Body of pancreas (tissue), 4 donors: ENCODE measurements around the gene NCOA1. TPM values are rescaled to one million over a fixed set of nuclear protein-coding genes. Genes with fewer than 3 reads are reported as not detected.

Source experiments
- ATAC-seq: fragments of 150-250 bp; one replicate; pipeline ENCODE4 v1.9.1; 2016
- DNase-seq, 4 donors: peaks; one replicate each; pipeline ENCODE4 v3.0.0-alpha.2; 2019
- H3K27ac ChIP-seq, 4 donors: fragments of 200-600 bp; sonication (generic); 1 replicate in 3 of 4; 2 replicates in 1 of 4; pipeline versions ENCODE4 v1.5.1 to v1.6.1; 2016 to 2019; ENCODE audit warnings: mild to moderate bottlenecking in 1 of 4, mixed read lengths in 1 of 4, moderate library complexity in 1 of 4
- H3K27me3 ChIP-seq, 2 donors: fragments of 200-600 bp; sonication (generic); one replicate each; pipeline ENCODE4 v1.6.0; 2016; ENCODE audit warnings: mild to moderate bottlenecking in 1 of 2
- H3K36me3 ChIP-seq, 2 donors: fragments of 200-600 bp; sonication (generic); replicated peaks in 1 of 2; 2 replicates each; pipeline ENCODE4 v1.5.1; 2016; ENCODE audit warnings: low read depth in 2 of 2; ENCODE audit not compliant: insufficient read depth in 1 of 2
- H3K4me1 ChIP-seq: fragments of 200-600 bp; sonication (generic); one replicate; pipeline ENCODE4 v1.6.0; 2016
- H3K4me3 ChIP-seq, 2 donors: fragments of 200-600 bp; sonication (generic); 1 replicate in 1 of 2; 2 replicates in 1 of 2; pipeline ENCODE4 v1.5.1; 2016 to 2019
- H3K9me3 ChIP-seq, 3 donors: fragments of 200-600 bp; sonication (generic); 1 replicate in 2 of 3; 2 replicates in 1 of 3; pipeline ENCODE4 v1.5.1; 2016
- POLR2A ChIP-seq, 3 donors: fragments of 450-650 bp; IDR thresholded peaks; one replicate each; pipeline ENCODE4 v1.6.1; 2016; ENCODE audit warnings: antibody characterized with exemption in 3 of 3, mild to moderate bottlenecking in 2 of 3
- WGBS, 2 donors: methylation state at CpG; one replicate each; pipeline ENCODE4 v1.1.5; 2017; 5-methylcytosine and 5-hydroxymethylcytosine counted together
- intact Hi-C: fragments of 100-400 bp; cut with DNase I; formaldehyde crosslinking; loops from one replicate; pipeline ENCODE4 v1.15.1; 2023
- total RNA-seq, 2 donors: library from RNA; depleted of rRNA; stranded (reverse); fragments of >200 nt; gene quantifications; one replicate each; pipeline ENCODE4 v1.1.0, GENCODE V29; 2016
- TF ChIP-seq, protein P1 (sequence below), 7 experiments: fragments of 450-650 bp in 4 of 7; fragments of 200-600 bp in 3 of 7; sonication (generic) in 3 of 7; IDR thresholded peaks; one replicate each; pipeline ENCODE4 v1.5.1; 2016 to 2019; ENCODE audit warnings: antibody characterized with exemption in 7 of 7

NCOA1 gene
- total RNA-seq, 2 donors from 2014 or later = 22.1 to 38.7 TPM

DNA sequence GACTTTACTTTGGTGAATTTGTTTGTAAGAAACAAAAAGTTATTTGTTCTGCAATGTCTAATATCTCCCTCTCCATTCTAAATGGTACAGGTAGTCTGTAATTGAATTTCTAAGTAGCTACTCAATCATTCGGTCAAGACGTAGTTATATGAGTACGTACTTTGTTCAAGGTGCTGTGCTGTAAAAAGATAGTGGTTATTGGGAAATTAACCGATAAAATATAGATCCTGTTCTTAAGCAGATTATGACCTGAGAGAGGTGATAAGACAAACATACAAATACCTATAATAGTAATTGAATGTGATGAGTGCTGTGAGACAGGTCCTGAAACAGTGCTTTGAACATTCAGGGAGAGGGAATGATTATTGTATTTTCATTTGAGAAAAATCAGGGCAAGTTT lies 7.1 kb downstream of the NCOA1 start:
- Histone ChIP-seq H3K27ac (no peak overlapping the region), H3K9me3 (no peaks in the 10 kb centered on the region), H3K4me3 (no peak overlapping the region), H3K36me3 (no peaks in the 10 kb centered on the region), H3K27me3 (no peaks in the 10 kb centered on the region), H3K4me1 (peaks cover 54% of the 10 kb centered on the region)
- DNase-seq (no peak), ATAC-seq (no peak)
- intact Hi-C loops = no loop called here
- WGBS, 2 donors = 25 to 28% methylated on average over 4 of the region's 4 CpGs
- no peak for TF ChIP-seq POLR2A (IDR thresholded peaks at IDR 0.05)

DNA sequence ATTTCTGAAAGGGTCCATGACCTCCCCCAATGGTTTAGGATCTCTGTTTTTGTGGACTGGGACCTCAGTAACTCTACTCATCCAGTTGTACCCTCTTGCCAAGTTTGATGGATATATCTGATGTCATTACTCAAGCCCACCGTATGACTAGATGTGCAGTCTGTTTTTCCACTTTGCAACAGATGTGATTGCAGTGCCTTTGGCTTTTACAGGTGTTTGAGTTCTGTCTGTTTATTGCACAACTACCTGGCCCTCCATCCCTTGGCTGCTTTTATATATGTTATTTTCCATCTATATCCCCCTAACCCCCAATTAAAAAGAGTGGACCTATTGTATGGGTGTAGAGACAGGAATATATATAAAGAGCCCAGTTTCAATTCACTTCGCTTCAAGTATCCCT lies 10.8 kb downstream of the NCOA1 start:
- peaks cover 30% of the 10 kb centered on the region for H3K4me1 ChIP-seq
- TF ChIP-seq POLR2A (IDR thresholded peaks at IDR 0.05) = no peak
- TF ChIP-seq, protein P1, sequence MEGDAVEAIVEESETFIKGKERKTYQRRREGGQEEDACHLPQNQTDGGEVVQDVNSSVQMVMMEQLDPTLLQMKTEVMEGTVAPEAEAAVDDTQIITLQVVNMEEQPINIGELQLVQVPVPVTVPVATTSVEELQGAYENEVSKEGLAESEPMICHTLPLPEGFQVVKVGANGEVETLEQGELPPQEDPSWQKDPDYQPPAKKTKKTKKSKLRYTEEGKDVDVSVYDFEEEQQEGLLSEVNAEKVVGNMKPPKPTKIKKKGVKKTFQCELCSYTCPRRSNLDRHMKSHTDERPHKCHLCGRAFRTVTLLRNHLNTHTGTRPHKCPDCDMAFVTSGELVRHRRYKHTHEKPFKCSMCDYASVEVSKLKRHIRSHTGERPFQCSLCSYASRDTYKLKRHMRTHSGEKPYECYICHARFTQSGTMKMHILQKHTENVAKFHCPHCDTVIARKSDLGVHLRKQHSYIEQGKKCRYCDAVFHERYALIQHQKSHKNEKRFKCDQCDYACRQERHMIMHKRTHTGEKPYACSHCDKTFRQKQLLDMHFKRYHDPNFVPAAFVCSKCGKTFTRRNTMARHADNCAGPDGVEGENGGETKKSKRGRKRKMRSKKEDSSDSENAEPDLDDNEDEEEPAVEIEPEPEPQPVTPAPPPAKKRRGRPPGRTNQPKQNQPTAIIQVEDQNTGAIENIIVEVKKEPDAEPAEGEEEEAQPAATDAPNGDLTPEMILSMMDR (IDR thresholded peaks at IDR 0.05) = no peak
- no peaks in the 10 kb centered on the region for H3K9me3 ChIP-seq
- intact Hi-C loops = no loop called here
- H3K27me3 ChIP-seq = no peaks in the 10 kb centered on the region
- no peak for ATAC-seq
- WGBS, 2 donors = 58 to 61% methylated on average over 2 of the region's 2 CpGs
- no peak for DNase-seq
- H3K27ac ChIP-seq = no peak overlapping the region
- H3K36me3 ChIP-seq = no peaks in the 10 kb centered on the region
- H3K4me3 ChIP-seq = no peak overlapping the region

DNA sequence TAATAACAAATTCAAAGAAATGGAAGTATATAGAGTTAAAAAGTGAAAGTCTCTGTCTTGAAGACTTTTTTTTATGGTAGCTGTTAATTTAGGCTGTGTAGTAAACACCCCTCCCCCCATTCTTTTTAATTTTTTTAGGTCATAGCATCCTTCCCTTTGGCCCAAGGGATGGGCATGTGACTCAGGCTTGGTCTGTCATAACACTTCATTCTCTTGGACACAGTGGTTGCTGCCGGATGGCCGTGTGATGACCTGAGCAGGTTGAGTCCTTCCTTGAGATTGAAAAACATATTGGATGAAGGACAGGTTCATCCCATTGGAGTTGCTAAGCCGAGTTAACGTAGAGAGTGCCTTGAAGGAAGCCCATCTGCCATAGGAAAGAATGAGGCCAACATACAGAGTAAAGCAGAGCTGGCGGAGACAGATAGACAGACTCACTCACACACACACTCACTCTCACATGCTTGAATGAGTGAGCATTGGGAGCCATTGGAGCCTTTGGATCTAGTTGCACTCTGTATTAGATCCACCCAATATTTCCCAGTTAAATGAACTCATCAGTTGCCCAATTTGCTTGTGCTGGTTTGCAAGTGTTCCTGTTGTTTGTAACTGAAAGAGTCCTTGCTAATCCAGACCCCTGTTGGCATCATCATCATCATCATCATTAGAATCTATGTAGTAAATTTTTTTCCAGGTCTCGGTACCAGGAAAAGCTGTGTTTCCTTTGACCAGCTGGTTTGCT lies 14.7 kb downstream of the NCOA1 start:
- 96% methylated on average over 6 of the region's 6 CpGs for WGBS, 2 donors
- intact Hi-C loops = no loop called here

DNA sequence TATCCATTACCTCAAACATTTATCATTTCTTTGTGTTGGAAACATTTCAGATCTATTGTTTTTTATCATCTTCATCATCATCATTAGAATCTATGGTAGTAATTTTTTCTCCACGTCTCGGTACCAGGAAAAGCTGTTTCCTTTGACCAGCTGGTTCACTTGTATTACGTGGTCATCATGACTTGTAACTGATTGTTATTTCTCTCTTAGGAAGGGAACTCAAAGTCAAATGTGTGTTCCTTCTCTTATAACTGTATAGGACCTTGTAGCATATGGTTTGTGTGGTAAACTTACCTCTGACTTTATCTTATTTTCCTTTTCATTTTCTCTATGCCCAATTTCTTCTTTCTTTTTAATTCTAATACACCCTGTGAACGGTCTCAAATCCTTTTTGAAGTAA lies 16.5 kb downstream of the NCOA1 start:
- WGBS, 2 donors = 77 to 91% methylated on average over 4 of the region's 4 CpGs
- DNase-seq = no peak
- H3K4me3 ChIP-seq = no peak overlapping the region
- H3K9me3 ChIP-seq = no peaks in the 10 kb centered on the region
- intact Hi-C loops = no loop called here
- H3K36me3 ChIP-seq = no peaks in the 10 kb centered on the region
- no peak overlapping the region for H3K27ac ChIP-seq
- H3K4me1 ChIP-seq = peaks cover 35% of the 10 kb centered on the region
- H3K27me3 ChIP-seq = no peaks in the 10 kb centered on the region
- TF ChIP-seq, protein P1 (IDR thresholded peaks at IDR 0.05) = no peak
- no peak for ATAC-seq

More for the DNA sequence above, 14.7 kb downstream of the NCOA1 start:
- Histone ChIP-seq H3K27me3 (no peaks in the 10 kb centered on the region), H3K36me3 (no peaks in the 10 kb centered on the region), H3K4me1 (peaks cover 26% of the 10 kb centered on the region), H3K4me3 (no peak overlapping the region), H3K27ac (no peak overlapping the region), H3K9me3 (no peaks in the 10 kb centered on the region)
- no peak for TF ChIP-seq POLR2A (IDR thresholded peaks at IDR 0.05)
- TF ChIP-seq, protein P1 (IDR thresholded peaks at IDR 0.05) = no peak
- ATAC-seq = no peak
- no peak for DNase-seq

DNA sequence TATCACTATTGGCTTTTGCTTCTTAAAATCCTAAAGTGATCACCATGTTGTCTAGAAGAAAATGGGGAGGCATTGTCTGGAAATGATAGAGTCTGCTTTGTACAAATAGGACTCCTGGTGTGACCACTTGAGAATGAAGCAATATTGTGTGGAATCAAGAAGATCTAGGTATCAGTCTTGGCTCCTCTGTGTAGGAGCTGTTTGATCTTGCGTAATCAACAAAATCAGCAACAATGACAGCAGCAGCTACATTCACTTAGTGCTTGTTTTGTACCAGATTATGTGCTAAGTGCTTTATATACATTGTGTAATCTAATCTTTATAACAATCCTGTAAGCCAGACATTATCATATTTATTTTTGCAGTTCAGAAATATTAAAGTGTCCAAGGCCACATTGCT lies 17.8 kb downstream of the NCOA1 start:
- peaks cover 42% of the 10 kb centered on the region for H3K4me1 ChIP-seq
- TF ChIP-seq POLR2A (IDR thresholded peaks at IDR 0.05) = no peak
- TF ChIP-seq, protein P1 (IDR thresholded peaks at IDR 0.05) = no peak
- ATAC-seq (no peak), DNase-seq (no peak)
- no peaks in the 10 kb centered on the region for H3K36me3 ChIP-seq
- 95 to 100% methylated on average over 1 of the region's 1 CpG for WGBS, 2 donors
- H3K9me3 ChIP-seq = no peaks in the 10 kb centered on the region
- no peak overlapping the region for H3K27ac ChIP-seq
- H3K27me3 ChIP-seq = no peaks in the 10 kb centered on the region
- intact Hi-C loops = no loop called here
- H3K4me3 ChIP-seq = no peak overlapping the region
